ENCODE results near the gene HCN4. TPM values are rescaled to one million over a fixed set of nuclear protein-coding genes. Genes with fewer than 3 reads are reported as not detected.

Gene HCN4
- total RNA-seq, 1 experiment from 2014 or later = 10.5 TPM

DNA sequence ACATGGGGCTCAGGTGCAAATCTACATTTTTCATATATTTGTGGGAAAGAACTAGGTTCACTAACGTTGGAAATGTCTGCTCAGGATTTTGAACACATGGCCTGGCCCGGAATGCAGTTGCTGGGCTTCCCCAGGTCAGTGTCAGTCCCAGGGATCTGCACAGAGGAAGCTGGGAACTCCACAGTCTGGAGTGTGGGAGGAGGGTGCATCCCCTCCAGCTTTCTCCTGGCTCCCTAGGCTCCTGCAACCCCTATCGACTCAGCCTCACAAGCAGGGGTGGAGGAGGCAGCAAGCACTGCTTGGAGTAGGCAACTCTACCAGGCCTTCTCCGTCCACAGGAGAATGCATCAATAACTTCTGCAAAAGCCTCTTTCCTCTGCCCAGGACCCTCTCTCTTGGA is 30.1 kb upstream of the HCN4 start:
- no peak for DNase-seq (ENCODE audit: low spot score)
- ChIA-PET CTCF (interaction anchor here (1.5 kb wide), 1 partner anchor 65 kb away, joined by 5 read pairs; no protein-coding TSS in a partner anchor), POLR2A (no interaction called here)
- ATAC-seq = peak; percentile 29; the same call in 1 of the 2 replicates
- no peaks in the 10 kb centered on the region for H3K36me3 Mint-ChIP-seq
- H3K9me3 Mint-ChIP-seq = no peaks in the 10 kb centered on the region
- no peak overlapping the region for H3K4me3 Mint-ChIP-seq
- TF ChIP-seq, protein P1, sequence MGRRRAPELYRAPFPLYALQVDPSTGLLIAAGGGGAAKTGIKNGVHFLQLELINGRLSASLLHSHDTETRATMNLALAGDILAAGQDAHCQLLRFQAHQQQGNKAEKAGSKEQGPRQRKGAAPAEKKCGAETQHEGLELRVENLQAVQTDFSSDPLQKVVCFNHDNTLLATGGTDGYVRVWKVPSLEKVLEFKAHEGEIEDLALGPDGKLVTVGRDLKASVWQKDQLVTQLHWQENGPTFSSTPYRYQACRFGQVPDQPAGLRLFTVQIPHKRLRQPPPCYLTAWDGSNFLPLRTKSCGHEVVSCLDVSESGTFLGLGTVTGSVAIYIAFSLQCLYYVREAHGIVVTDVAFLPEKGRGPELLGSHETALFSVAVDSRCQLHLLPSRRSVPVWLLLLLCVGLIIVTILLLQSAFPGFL (CRISPR knock-in tag; IDR thresholded peaks at IDR 0.05; ENCODE audit: borderline replicate concordance) = no peak
- no peak for TF ChIP-seq PRRX2 (CRISPR knock-in tag; IDR thresholded peaks at IDR 0.05)
- TF ChIP-seq ESRRA (CRISPR knock-in tag; IDR thresholded peaks at IDR 0.05; ENCODE audit: borderline replicate concordance) = no peak
- no peak for TF ChIP-seq ETV6 (CRISPR knock-in tag; IDR thresholded peaks at IDR 0.05)
- no peak for TF ChIP-seq SP1 (CRISPR knock-in tag; conservative IDR thresholded peaks at IDR 0.05)
- H3K27me3 Mint-ChIP-seq (ENCODE audit: low read depth) = peaks cover 6% of the 10 kb centered on the region; the same call in 1 of the 2 replicates
- H3K27ac Mint-ChIP-seq = no peak overlapping the region
- peaks cover 31% of the 10 kb centered on the region for H3K4me1 Mint-ChIP-seq

GRCh38 chr15:73397461-73397860 is 28.7 kb upstream of the HCN4 start:
- Mint-ChIP-seq H3K4me1 (peaks cover 34% of the 10 kb centered on the region), H3K27me3 (ENCODE audit: low read depth) (peaks cover 6% of the 10 kb centered on the region; the same call in 1 of the 2 replicates), H3K36me3 (no peaks in the 10 kb centered on the region), H3K9me3 (no peaks in the 10 kb centered on the region), H3K27ac (no peak overlapping the region), H3K4me3 (no peak overlapping the region)
- no peak for TF ChIP-seq NFYB (CRISPR knock-in tag; conservative IDR thresholded peaks at IDR 0.05; ENCODE audit: low read depth)
- TF ChIP-seq ZBTB43 (CRISPR knock-in tag; IDR thresholded peaks at IDR 0.05) = no peak
- TF ChIP-seq GTF2I (CRISPR knock-in tag; conservative IDR thresholded peaks at IDR 0.05) = no peak
- no peak for TF ChIP-seq ESRRA (CRISPR knock-in tag; IDR thresholded peaks at IDR 0.05; ENCODE audit: borderline replicate concordance)
- TF ChIP-seq, protein P2, sequence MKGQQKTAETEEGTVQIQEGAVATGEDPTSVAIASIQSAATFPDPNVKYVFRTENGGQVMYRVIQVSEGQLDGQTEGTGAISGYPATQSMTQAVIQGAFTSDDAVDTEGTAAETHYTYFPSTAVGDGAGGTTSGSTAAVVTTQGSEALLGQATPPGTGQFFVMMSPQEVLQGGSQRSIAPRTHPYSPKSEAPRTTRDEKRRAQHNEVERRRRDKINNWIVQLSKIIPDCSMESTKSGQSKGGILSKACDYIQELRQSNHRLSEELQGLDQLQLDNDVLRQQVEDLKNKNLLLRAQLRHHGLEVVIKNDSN (CRISPR knock-in tag; IDR thresholded peaks at IDR 0.05) = no peak
- TF ChIP-seq PRDM15 (CRISPR knock-in tag; IDR thresholded peaks at IDR 0.05) = no peak
- TF ChIP-seq CREB1 (CRISPR knock-in tag; IDR thresholded peaks at IDR 0.05) = no peak
- TF ChIP-seq ZNF671 (CRISPR knock-in tag; IDR thresholded peaks at IDR 0.05) = no peak
- no peak for TF ChIP-seq E2F5 (CRISPR knock-in tag; IDR thresholded peaks at IDR 0.05)
- TF ChIP-seq FOXP1 (CRISPR knock-in tag; IDR thresholded peaks at IDR 0.05; ENCODE audit: borderline replicate concordance) = no peak
- TF ChIP-seq, protein P3, sequence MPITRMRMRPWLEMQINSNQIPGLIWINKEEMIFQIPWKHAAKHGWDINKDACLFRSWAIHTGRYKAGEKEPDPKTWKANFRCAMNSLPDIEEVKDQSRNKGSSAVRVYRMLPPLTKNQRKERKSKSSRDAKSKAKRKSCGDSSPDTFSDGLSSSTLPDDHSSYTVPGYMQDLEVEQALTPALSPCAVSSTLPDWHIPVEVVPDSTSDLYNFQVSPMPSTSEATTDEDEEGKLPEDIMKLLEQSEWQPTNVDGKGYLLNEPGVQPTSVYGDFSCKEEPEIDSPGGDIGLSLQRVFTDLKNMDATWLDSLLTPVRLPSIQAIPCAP (CRISPR knock-in tag; IDR thresholded peaks at IDR 0.05) = no peak
- TF ChIP-seq ZNF121 (CRISPR knock-in tag; IDR thresholded peaks at IDR 0.05) = no peak
- no peak for TF ChIP-seq CBFB (CRISPR knock-in tag; IDR thresholded peaks at IDR 0.05; ENCODE audit: low read depth)
- no peak for TF ChIP-seq NR1H2 (CRISPR knock-in tag; IDR thresholded peaks at IDR 0.05)
- TF ChIP-seq IRF2 (CRISPR knock-in tag; IDR thresholded peaks at IDR 0.05; ENCODE audit: borderline replicate concordance, low read depth) = no peak
- no peak for TF ChIP-seq MXD4 (CRISPR knock-in tag; IDR thresholded peaks at IDR 0.05; ENCODE audit: borderline replicate concordance)
- no peak for TF ChIP-seq GABPB1 (CRISPR knock-in tag; IDR thresholded peaks at IDR 0.05)
- ChIA-PET CTCF (interaction anchor here (0.8 to 1.0 kb wide), 5 partner anchors 70 to 307 kb away, joined by 3 to 4 read pairs (median 3); no protein-coding TSS in a partner anchor), POLR2A (no interaction called here)
- ATAC-seq = peak; percentile 43
- no peak for DNase-seq (ENCODE audit: low spot score)

Measured in WTC11 (cell line).